ENCODE measurements around the gene PRKCA. TPM values are rescaled to one million over a fixed set of nuclear protein-coding genes. Genes with fewer than 3 reads are reported as not detected.

The PRKCA gene
- total and polyA plus RNA-seq, 9 of the 15 experiments (the other 6 are each of a cell fraction or from before 2014, with no cell fraction given): 3.2 to 33.0 (median 17.8) TPM

DNA sequence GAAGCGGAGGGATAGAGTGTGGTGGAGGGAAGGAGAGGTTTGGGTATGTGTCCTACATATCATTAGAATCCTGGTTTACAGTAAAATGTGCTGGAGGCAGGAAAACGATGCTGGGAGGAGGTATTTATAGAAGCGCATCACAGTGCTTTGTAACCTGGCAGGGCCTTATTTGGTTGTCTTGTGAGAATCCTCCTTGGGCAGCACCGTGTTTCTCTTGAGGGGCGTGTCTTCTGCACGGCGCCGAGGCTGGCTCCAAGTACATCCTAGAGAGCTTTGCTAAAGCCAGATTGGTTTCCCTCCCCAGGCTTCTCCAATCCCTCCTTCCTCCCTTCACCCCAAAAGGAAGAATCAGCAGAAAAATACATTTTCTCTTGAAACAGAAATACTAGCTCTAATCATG lies 556.9 kb downstream of the PRKCA start:
- in situ Hi-C loops (cut with MboI) (no loop called here), intact Hi-C loops (cut with micrococcal nuclease) (no loop called here)
- ATAC-seq: no peak
- WGBS (ENCODE audit: insufficient coverage, low coverage, missing lambda C conversion rate): under 1% methylated on average over 7 of the region's 8 CpGs
- H3K79me2 ChIP-seq (ENCODE audit: control insufficient read depth, insufficient read depth, low read length): no peaks in the 10 kb centered on the region
- ChIA-PET POLR2A (no interaction called here), CTCF (ENCODE audit: low intra/inter-chr PET ratio) (no interaction called here)
- no peak overlapping the region for H3K4me3 ChIP-seq
- H3K4me1 ChIP-seq (replicated peaks in 1 of 2; ENCODE audit: control insufficient read depth in 2 of 2, insufficient read depth in 2 of 2, low read length in 2 of 2): no peaks in the 10 kb centered on the region
- DNase-seq (ENCODE audit: extremely low read depth in 1 of 4, low spot score in 3 of 4): no peak
- H4K20me1 ChIP-seq (replicated peaks; ENCODE audit: control insufficient read depth, insufficient read depth, low read length): no peaks in the 10 kb centered on the region
- H3K27ac ChIP-seq (ENCODE audit: extremely low read depth, low read depth, low read length): no peak overlapping the region
- H3K4me2 ChIP-seq (ENCODE audit: insufficient read depth, low read length): no peak overlapping the region
- no peaks in the 10 kb centered on the region for H3K9me1 ChIP-seq (ENCODE audit: control insufficient read depth, insufficient read depth, low read length)
- H3K9ac ChIP-seq (ENCODE audit: insufficient read depth in 1 of 2, low read depth in 2 of 2, low read length in 2 of 2): no peak overlapping the region
- no peak overlapping the region for H2AFZ ChIP-seq (ENCODE audit: low read depth, low read length)
- H3K9me3 ChIP-seq (replicated peaks; ENCODE audit: control insufficient read depth, insufficient read depth, low read depth, low read length): no peaks in the 10 kb centered on the region
- peaks cover 0 to 17% of the 10 kb centered on the region in 2 experiments; a peak in 1 of 5 replicates for H3K27me3 ChIP-seq (ENCODE audit: control insufficient read depth in 2 of 2, insufficient read depth in 2 of 2, low read length in 2 of 2)
- H3K36me3 ChIP-seq (ENCODE audit: control insufficient read depth, insufficient read depth, low read length): no peaks in the 10 kb centered on the region
- FAIRE-seq: no peak
- BruUV-seq (replicated peaks): no TSS peak
- TF ChIP-seq, protein P1, sequence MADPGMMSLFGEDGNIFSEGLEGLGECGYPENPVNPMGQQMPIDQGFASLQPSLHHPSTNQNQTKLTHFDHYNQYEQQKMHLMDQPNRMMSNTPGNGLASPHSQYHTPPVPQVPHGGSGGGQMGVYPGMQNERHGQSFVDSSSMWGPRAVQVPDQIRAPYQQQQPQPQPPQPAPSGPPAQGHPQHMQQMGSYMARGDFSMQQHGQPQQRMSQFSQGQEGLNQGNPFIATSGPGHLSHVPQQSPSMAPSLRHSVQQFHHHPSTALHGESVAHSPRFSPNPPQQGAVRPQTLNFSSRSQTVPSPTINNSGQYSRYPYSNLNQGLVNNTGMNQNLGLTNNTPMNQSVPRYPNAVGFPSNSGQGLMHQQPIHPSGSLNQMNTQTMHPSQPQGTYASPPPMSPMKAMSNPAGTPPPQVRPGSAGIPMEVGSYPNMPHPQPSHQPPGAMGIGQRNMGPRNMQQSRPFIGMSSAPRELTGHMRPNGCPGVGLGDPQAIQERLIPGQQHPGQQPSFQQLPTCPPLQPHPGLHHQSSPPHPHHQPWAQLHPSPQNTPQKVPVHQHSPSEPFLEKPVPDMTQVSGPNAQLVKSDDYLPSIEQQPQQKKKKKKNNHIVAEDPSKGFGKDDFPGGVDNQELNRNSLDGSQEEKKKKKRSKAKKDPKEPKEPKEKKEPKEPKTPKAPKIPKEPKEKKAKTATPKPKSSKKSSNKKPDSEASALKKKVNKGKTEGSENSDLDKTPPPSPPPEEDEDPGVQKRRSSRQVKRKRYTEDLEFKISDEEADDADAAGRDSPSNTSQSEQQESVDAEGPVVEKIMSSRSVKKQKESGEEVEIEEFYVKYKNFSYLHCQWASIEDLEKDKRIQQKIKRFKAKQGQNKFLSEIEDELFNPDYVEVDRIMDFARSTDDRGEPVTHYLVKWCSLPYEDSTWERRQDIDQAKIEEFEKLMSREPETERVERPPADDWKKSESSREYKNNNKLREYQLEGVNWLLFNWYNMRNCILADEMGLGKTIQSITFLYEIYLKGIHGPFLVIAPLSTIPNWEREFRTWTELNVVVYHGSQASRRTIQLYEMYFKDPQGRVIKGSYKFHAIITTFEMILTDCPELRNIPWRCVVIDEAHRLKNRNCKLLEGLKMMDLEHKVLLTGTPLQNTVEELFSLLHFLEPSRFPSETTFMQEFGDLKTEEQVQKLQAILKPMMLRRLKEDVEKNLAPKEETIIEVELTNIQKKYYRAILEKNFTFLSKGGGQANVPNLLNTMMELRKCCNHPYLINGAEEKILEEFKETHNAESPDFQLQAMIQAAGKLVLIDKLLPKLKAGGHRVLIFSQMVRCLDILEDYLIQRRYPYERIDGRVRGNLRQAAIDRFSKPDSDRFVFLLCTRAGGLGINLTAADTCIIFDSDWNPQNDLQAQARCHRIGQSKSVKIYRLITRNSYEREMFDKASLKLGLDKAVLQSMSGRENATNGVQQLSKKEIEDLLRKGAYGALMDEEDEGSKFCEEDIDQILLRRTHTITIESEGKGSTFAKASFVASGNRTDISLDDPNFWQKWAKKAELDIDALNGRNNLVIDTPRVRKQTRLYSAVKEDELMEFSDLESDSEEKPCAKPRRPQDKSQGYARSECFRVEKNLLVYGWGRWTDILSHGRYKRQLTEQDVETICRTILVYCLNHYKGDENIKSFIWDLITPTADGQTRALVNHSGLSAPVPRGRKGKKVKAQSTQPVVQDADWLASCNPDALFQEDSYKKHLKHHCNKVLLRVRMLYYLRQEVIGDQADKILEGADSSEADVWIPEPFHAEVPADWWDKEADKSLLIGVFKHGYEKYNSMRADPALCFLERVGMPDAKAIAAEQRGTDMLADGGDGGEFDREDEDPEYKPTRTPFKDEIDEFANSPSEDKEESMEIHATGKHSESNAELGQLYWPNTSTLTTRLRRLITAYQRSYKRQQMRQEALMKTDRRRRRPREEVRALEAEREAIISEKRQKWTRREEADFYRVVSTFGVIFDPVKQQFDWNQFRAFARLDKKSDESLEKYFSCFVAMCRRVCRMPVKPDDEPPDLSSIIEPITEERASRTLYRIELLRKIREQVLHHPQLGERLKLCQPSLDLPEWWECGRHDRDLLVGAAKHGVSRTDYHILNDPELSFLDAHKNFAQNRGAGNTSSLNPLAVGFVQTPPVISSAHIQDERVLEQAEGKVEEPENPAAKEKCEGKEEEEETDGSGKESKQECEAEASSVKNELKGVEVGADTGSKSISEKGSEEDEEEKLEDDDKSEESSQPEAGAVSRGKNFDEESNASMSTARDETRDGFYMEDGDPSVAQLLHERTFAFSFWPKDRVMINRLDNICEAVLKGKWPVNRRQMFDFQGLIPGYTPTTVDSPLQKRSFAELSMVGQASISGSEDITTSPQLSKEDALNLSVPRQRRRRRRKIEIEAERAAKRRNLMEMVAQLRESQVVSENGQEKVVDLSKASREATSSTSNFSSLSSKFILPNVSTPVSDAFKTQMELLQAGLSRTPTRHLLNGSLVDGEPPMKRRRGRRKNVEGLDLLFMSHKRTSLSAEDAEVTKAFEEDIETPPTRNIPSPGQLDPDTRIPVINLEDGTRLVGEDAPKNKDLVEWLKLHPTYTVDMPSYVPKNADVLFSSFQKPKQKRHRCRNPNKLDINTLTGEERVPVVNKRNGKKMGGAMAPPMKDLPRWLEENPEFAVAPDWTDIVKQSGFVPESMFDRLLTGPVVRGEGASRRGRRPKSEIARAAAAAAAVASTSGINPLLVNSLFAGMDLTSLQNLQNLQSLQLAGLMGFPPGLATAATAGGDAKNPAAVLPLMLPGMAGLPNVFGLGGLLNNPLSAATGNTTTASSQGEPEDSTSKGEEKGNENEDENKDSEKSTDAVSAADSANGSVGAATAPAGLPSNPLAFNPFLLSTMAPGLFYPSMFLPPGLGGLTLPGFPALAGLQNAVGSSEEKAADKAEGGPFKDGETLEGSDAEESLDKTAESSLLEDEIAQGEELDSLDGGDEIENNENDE (IDR thresholded peaks at IDR 0.05; ENCODE audit: low read depth, low read length): no peak
- TF ChIP-seq MCM2 (IDR thresholded peaks at IDR 0.05; ENCODE audit: low read depth) (no peak), FOXK1 (CRISPR knock-in tag; IDR thresholded peaks at IDR 0.05; ENCODE audit: borderline replicate concordance) (no peak), MYNN (IDR thresholded peaks at IDR 0.05) (no peak), MYNN (CRISPR knock-in tag; IDR thresholded peaks at IDR 0.05) (no peak), NR2F6 (CRISPR knock-in tag; IDR thresholded peaks at IDR 0.05) (no peak), RFX5 (IDR thresholded peaks at IDR 0.05; ENCODE audit: low read depth, low read length) (no peak), TCF7 (IDR thresholded peaks at IDR 0.05; ENCODE audit: borderline replicate concordance) (no peak)
- TF ChIP-seq, protein P2, sequence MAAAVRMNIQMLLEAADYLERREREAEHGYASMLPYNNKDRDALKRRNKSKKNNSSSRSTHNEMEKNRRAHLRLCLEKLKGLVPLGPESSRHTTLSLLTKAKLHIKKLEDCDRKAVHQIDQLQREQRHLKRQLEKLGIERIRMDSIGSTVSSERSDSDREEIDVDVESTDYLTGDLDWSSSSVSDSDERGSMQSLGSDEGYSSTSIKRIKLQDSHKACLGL (CRISPR knock-in tag; IDR thresholded peaks at IDR 0.05; ENCODE audit: borderline replicate concordance, poor library complexity, severe bottlenecking): no peak
- TF ChIP-seq, protein P3, sequence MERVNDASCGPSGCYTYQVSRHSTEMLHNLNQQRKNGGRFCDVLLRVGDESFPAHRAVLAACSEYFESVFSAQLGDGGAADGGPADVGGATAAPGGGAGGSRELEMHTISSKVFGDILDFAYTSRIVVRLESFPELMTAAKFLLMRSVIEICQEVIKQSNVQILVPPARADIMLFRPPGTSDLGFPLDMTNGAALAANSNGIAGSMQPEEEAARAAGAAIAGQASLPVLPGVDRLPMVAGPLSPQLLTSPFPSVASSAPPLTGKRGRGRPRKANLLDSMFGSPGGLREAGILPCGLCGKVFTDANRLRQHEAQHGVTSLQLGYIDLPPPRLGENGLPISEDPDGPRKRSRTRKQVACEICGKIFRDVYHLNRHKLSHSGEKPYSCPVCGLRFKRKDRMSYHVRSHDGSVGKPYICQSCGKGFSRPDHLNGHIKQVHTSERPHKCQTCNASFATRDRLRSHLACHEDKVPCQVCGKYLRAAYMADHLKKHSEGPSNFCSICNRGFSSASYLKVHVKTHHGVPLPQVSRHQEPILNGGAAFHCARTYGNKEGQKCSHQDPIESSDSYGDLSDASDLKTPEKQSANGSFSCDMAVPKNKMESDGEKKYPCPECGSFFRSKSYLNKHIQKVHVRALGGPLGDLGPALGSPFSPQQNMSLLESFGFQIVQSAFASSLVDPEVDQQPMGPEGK (CRISPR knock-in tag; IDR thresholded peaks at IDR 0.05; ENCODE audit: borderline replicate concordance): no peak

Measured in K562 (cell line).